ENCODE measurements around the gene NLE1.

GRCh38 chr17:35187481-35187880 lies 45.4 kb upstream of the NLE1 start:
- TF ChIP-seq POLR2AphosphoS5 (IDR thresholded peaks at IDR 0.05) (no peak), CTCF (IDR thresholded peaks at IDR 0.05 in 8 of 11, conservative IDR thresholded peaks at IDR 0.05 in 3 of 11) (no peak)

Data from spleen (tissue), 7 donors.